ENCODE results near the gene TMEM39A. TPM values are rescaled to one million over a fixed set of nuclear protein-coding genes. Genes with fewer than 3 reads are reported as not detected.

The TMEM39A gene
- total and polyA plus RNA-seq, 10 of the 15 experiments (the other 5 are each of a cell fraction or from before 2014, with no cell fraction given): 10.8 to 44.7 (median 33.2) TPM

DNA sequence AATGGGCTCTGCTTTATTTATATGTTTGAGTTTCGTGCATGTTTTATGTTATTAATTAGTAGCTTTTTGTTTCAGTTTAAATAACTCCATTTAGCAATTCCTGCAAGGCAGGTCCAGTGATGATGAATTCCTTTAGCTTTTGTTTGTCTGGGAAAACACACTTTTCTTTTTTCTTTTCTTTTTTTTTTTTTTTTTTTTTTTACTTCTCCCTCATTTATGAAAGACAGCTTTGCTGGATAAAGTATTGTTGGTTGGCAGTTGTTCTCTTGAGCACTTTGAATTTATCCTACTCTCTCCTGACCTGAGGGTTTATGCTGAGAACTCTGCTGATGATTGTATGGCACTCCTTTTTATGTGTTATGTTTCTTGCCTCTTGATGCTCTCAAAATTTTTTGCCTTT, 35.7 kb downstream of the TMEM39A start (continued):
- TF ChIP-seq KAT2A (conservative IDR thresholded peaks at IDR 0.05; ENCODE audit: control insufficient read depth, low read depth, low read length) (no peak), SIX5 (IDR thresholded peaks at IDR 0.05; ENCODE audit: low read depth, low read length, severe bottlenecking) (no peak), SREBF1 (IDR thresholded peaks at IDR 0.05; ENCODE audit: low read length) (no peak), TCF12 (IDR thresholded peaks at IDR 0.05; ENCODE audit: low read depth, low read length) (no peak), KDM1A (IDR thresholded peaks at IDR 0.05; ENCODE audit: borderline replicate concordance) (no peak)
- TF ChIP-seq, protein P1, sequence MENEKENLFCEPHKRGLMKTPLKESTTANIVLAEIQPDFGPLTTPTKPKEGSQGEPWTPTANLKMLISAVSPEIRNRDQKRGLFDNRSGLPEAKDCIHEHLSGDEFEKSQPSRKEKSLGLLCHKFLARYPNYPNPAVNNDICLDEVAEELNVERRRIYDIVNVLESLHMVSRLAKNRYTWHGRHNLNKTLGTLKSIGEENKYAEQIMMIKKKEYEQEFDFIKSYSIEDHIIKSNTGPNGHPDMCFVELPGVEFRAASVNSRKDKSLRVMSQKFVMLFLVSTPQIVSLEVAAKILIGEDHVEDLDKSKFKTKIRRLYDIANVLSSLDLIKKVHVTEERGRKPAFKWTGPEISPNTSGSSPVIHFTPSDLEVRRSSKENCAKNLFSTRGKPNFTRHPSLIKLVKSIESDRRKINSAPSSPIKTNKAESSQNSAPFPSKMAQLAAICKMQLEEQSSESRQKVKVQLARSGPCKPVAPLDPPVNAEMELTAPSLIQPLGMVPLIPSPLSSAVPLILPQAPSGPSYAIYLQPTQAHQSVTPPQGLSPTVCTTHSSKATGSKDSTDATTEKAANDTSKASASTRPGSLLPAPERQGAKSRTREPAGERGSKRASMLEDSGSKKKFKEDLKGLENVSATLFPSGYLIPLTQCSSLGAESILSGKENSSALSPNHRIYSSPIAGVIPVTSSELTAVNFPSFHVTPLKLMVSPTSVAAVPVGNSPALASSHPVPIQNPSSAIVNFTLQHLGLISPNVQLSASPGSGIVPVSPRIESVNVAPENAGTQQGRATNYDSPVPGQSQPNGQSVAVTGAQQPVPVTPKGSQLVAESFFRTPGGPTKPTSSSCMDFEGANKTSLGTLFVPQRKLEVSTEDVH (IDR thresholded peaks at IDR 0.05; ENCODE audit: low read depth, partially characterized antibody): no peak

- intact Hi-C loops (cut with micrococcal nuclease; ENCODE audit: unreplicated experiment): no loop called here
- no TSS peak for BruUV-seq (replicated peaks)
- in situ Hi-C loops (cut with MboI): no loop called here
- CTCF ChIA-PET: interaction anchor here (0.7 to 1.9 kb wide), 5 partner anchors 13 to 260 kb away, joined by 3 to 12 read pairs (median 3); partner anchors contain the start of gene TMEM39A
- RAD21 ChIA-PET (ENCODE audit: unreplicated experiment): interaction anchor here (1.5 kb wide), 1 partner anchor 261 kb away, joined by 5 read pairs; no protein-coding TSS in a partner anchor
- TF ChIP-seq RUNX3 (IDR thresholded peaks at IDR 0.05; ENCODE audit: low read length) (no peak), RAD21 (IDR thresholded peaks at IDR 0.05; ENCODE audit: insufficient read depth, low read depth, low read length) (peak; percentile 28; the same call in 1 of the 2 replicates)
- SMC1A ChIA-PET (ENCODE audit: uncharacterized antibody, unreplicated experiment): interaction anchor here (0.9 to 1.3 kb wide), 4 partner anchors 11 to 261 kb away, joined by 3 to 8 read pairs (median 4); no protein-coding TSS in a partner anchor
- Histone ChIP-seq H3K4me2 (ENCODE audit: control insufficient read depth, insufficient read depth) (no peak overlapping the region), H3K9me3 (replicated peaks; ENCODE audit: control insufficient read depth, insufficient read depth, low read length) (no peaks in the 10 kb centered on the region), H2AFZ (ENCODE audit: control insufficient read depth, low read depth, low read length) (no peak overlapping the region), H3K4me1 (ENCODE audit: control insufficient read depth, insufficient read depth, low read length) (no peaks in the 10 kb centered on the region), H4K20me1 (ENCODE audit: control insufficient read depth, insufficient read depth) (no peaks in the 10 kb centered on the region), H3K9ac (ENCODE audit: control insufficient read depth, insufficient read depth, low read length) (no peak overlapping the region), H3K4me3 (no peak overlapping the region), H3K36me3 (ENCODE audit: control insufficient read depth in 2 of 2, insufficient read depth in 2 of 2, low read length in 1 of 2) (peaks cover 2 to 8% of the 10 kb centered on the region in 2 experiments; a peak in 2 of 4 replicates), H3K27ac (ENCODE audit: control insufficient read depth, insufficient read depth) (no peak overlapping the region), H3K79me2 (ENCODE audit: control insufficient read depth, insufficient read depth, low read length) (no peaks in the 10 kb centered on the region), H3K27me3 (replicated peaks in 1 of 2; ENCODE audit: control insufficient read depth in 2 of 2, insufficient read depth in 2 of 2, low read length in 1 of 2) (no peaks in the 10 kb centered on the region)
- WGBS (ENCODE audit: insufficient coverage, insufficient replicate concordance, low lambda C conversion rate, missing lambda C conversion rate): 75% methylated on average over 2 of the region's 2 CpGs
- POLR2A ChIA-PET: no interaction called here
- DNase-seq (ENCODE audit: low read depth, low spot score) (no peak), FAIRE-seq (no peak), ATAC-seq (no peak)
These were observed 43.2 kb downstream of the TMEM39A start for GRCh38 chr3:119420196-119420595.

Data from GM12878 (cell line).